SK-N-SH (cell line): Measurements from ENCODE around the gene ANKRD44. TPM values are rescaled to one million over a fixed set of nuclear protein-coding genes. Genes with fewer than 3 reads are reported as not detected.

ENCODE experiments used
- CTCF ChIA-PET: fragments of 300-600, 350-600 bp; formaldehyde crosslinking; extraction: SDS; loops from one replicate; lab custom pipeline; 2021; lab: Yijun Ruan, JAX
- POLR2A ChIA-PET: fragments of 350-600 bp; sonication (Branson Sonifier 250); formaldehyde crosslinking; extraction: SDS; loops from one replicate; lab custom pipeline; 2020; ENCODE audit warnings: antibody characterized with exemption, inconsistent platforms; lab: Yijun Ruan, JAX
- DNase-seq: peaks from one replicate; pipeline ENCODE4 v3.0.0; 2012
- H2AFZ ChIP-seq: fragments of 200-600 bp; sonication (generic); 2 replicates; pipeline ENCODE4 v1.8.1; 2016; ENCODE audit warnings: antibody characterized with exemption, mild to moderate bottlenecking, low read depth
- H3F3A ChIP-seq: fragments of 200-600 bp; sonication (generic); replicated peaks from 2 replicates; pipeline ENCODE3; 2016; ENCODE audit warnings: antibody characterized with exemption, mild to moderate bottlenecking; ENCODE audit not compliant: insufficient read depth
- H3K27ac ChIP-seq, 2 experiments: fragments of 200-500 bp in 1 of 2; fragments of 200-600 bp in 1 of 2; sonication (Bioruptor generic) in 1 of 2; sonication (generic), shearing (Covaris generic) in 1 of 2; 2 replicates each; pipeline versions ENCODE4 v1.5.1 to v1.6.1; 2014 to 2016; ENCODE audit warnings: low read depth in 2 of 2, inconsistent platforms in 1 of 2, low read length in 1 of 2, mild to moderate bottlenecking in 1 of 2, mixed read lengths in 1 of 2
- H3K27me3 ChIP-seq: fragments of 200-600 bp; sonication (generic), shearing (Covaris generic); 2 replicates; pipeline ENCODE4 v1.6.1; 2016; ENCODE audit warnings: mixed run types; ENCODE audit not compliant: insufficient read depth
- H3K36me3 ChIP-seq, 2 experiments: fragments of 200-500 bp in 1 of 2; fragments of 200-600 bp in 1 of 2; sonication (Bioruptor generic) in 1 of 2; sonication (generic) in 1 of 2; replicated peaks in 1 of 2; 2 replicates each; pipeline versions ENCODE3 to v1.5.1; 2014 to 2016; ENCODE audit warnings: low read length in 1 of 2, mild to moderate bottlenecking in 1 of 2; ENCODE audit not compliant: insufficient read depth in 2 of 2, control insufficient read depth in 1 of 2
- H3K4me1 ChIP-seq, 2 experiments: fragments of 200-500 bp in 1 of 2; fragments of 200-600 bp in 1 of 2; sonication (Bioruptor generic) in 1 of 2; sonication (generic), shearing (Covaris generic) in 1 of 2; 2 replicates each; pipeline versions ENCODE4 v1.5.1 to v1.6.1; 2014 to 2016; ENCODE audit warnings: low read depth in 1 of 2, low read length in 1 of 2, mixed run types in 1 of 2; ENCODE audit not compliant: insufficient read depth in 2 of 2, control insufficient read depth in 1 of 2
- H3K4me2 ChIP-seq: fragments of 200-600 bp; sonication (generic), shearing (Covaris generic); 2 replicates; pipeline ENCODE4 v1.6.1; 2017; ENCODE audit warnings: mixed run types
- H3K4me3 ChIP-seq, 2 experiments: fragments of 200-500 bp in 1 of 2; fragments of 200-600 bp in 1 of 2; sonication (Bioruptor generic) in 1 of 2; sonication (generic), shearing (Covaris generic) in 1 of 2; 2 replicates each; pipeline versions ENCODE4 v1.5.1 to v1.8.1; 2014 to 2016; ENCODE audit warnings: low read depth in 2 of 2, inconsistent platforms in 1 of 2, low read length in 1 of 2, mild to moderate bottlenecking in 1 of 2, mixed read lengths in 1 of 2, moderate library complexity in 1 of 2
- H3K79me2 ChIP-seq: fragments of 200-600 bp; sonication (generic); 2 replicates; pipeline ENCODE4 v1.8.1; 2017; ENCODE audit warnings: mild to moderate bottlenecking; ENCODE audit not compliant: insufficient read depth
- H3K9ac ChIP-seq: fragments of 200-600 bp; sonication (generic); 2 replicates; pipeline ENCODE4 v1.6.1; 2017; ENCODE audit warnings: mixed run types
- H3K9me2 ChIP-seq: fragments of 200-600 bp; sonication (generic); 2 replicates; pipeline ENCODE4 v1.6.1; 2017; ENCODE audit warnings: mixed run types
- H3K9me3 ChIP-seq: fragments of 200-600 bp; sonication (generic); 2 replicates; pipeline ENCODE4 v1.6.1; 2017; ENCODE audit warnings: mixed run types, mild to moderate bottlenecking, moderate library complexity
- H4K20me1 ChIP-seq: fragments of 200-600 bp; sonication (generic); 2 replicates; pipeline ENCODE4 v1.6.1; 2017; ENCODE audit warnings: mild to moderate bottlenecking, mixed run types; ENCODE audit not compliant: insufficient read depth
- FOSL2 ChIP-seq: IDR thresholded peaks from 2 replicates; pipeline ENCODE4 v1.4.0; 2012; ENCODE audit warnings: low read depth, mild to moderate bottlenecking, moderate library complexity, borderline replicate concordance
- FOXJ3 ChIP-seq: sonication (generic); formaldehyde crosslinking; IDR thresholded peaks from 2 replicates; pipeline ENCODE4 v1.5.1; 2020; ENCODE audit warnings: mild to moderate bottlenecking, missing genetic modification reagents
- FOXM1 ChIP-seq: IDR thresholded peaks from 2 replicates; pipeline ENCODE4 v1.4.0; 2012; ENCODE audit warnings: low read depth, mild to moderate bottlenecking
- GATA2 ChIP-seq: sonication (generic); formaldehyde crosslinking; IDR thresholded peaks from 2 replicates; pipeline ENCODE4 v1.5.0; 2020; ENCODE audit warnings: mild to moderate bottlenecking, missing genetic modification reagents
- NFIC ChIP-seq: IDR thresholded peaks from 2 replicates; pipeline ENCODE4 v1.4.0; 2012; ENCODE audit warnings: borderline replicate concordance
- NRF1 ChIP-seq: IDR thresholded peaks from 2 replicates; pipeline ENCODE4 v1.6.1; 2012; ENCODE audit warnings: low read depth, mild to moderate bottlenecking, low read length
- POLR2AphosphoS5 ChIP-seq: IDR thresholded peaks from 2 replicates; pipeline ENCODE4 v1.6.1; 2012; ENCODE audit warnings: low read depth, low read length
- RFX5 ChIP-seq: IDR thresholded peaks from 2 replicates; pipeline ENCODE4 v1.6.1; 2012; ENCODE audit warnings: mild to moderate bottlenecking, improper control_type of control experiment, low read length
- SMC3 ChIP-seq: IDR thresholded peaks from 2 replicates; pipeline ENCODE4 v1.6.1; 2012; ENCODE audit warnings: low read depth, low read length, improper control_type of control experiment
- TCF12 ChIP-seq: IDR thresholded peaks from 2 replicates; pipeline ENCODE4 v1.4.0; 2012
- YY1 ChIP-seq: IDR thresholded peaks from 2 replicates; pipeline ENCODE4 v1.4.0; 2012; ENCODE audit warnings: low read depth, mild to moderate bottlenecking
- WGBS: methylation state at CpG from one replicate; pipeline ENCODE4 v1.1.6; 2017; ENCODE audit warnings: low lambda C conversion rate; 5-methylcytosine and 5-hydroxymethylcytosine counted together
- polyA plus RNA-seq, 3 experiments: library from polyadenylated mRNA; depleted of rRNA; stranded (reverse); fragments of >200 nt; gene quantifications; 2 replicates each; pipeline ENCODE4 v1.2.3, GENCODE V29; 2012
- TF ChIP-seq, protein P1 (sequence below): fragments of 150-350 bp; IDR thresholded peaks from 2 replicates; pipeline ENCODE4 v1.6.1; 2016; ENCODE audit warnings: mild to moderate bottlenecking, low read depth, low read length
- TF ChIP-seq, protein P2 (sequence below): fragments of 200-600 bp; sonication (generic); IDR thresholded peaks from 2 replicates; pipeline ENCODE4 v1.6.1; 2017; ENCODE audit warnings: antibody characterized with exemption, mild to moderate bottlenecking, moderate library complexity
- TF ChIP-seq, protein P3 (sequence below): IDR thresholded peaks from 2 replicates; pipeline ENCODE4 v1.6.1; 2012; ENCODE audit warnings: mild to moderate bottlenecking, low read depth, low read length, moderate library complexity
- TF ChIP-seq, protein P4 (sequence below): IDR thresholded peaks from 2 replicates; pipeline ENCODE4 v1.4.0; 2012; ENCODE audit warnings: low read depth, borderline replicate concordance

The ANKRD44 gene
- polyA plus RNA-seq, 1 of the 3 experiments (the other 2 are of a cell fraction): 12.5 TPM

DNA sequence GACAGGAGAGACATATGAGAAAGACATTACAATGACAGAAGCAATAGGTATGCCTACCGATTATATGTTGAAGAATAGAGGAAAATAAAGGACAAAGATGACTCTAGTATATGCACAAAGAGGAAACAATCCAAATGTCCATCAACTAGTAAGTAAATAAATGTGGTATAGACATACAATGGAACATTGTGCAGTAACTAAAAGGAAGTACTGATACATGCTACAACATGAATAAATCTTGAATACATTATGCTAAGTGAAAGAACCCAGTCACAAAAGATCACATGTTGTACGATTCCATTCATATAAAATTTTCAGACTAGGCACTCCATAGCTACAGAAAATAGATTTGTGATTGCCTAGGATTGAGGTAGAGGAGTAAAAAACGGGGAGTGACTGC is 355.5 kb downstream of the ANKRD44 start:
- ChIA-PET POLR2A (no interaction called here), CTCF (no interaction called here)
- Histone ChIP-seq H3K36me3 (no peaks in the 10 kb centered on the region), H3K9ac (no peak overlapping the region), H3K4me1 (no peaks in the 10 kb centered on the region), H3K4me3 (no peak overlapping the region), H3K79me2 (no peaks in the 10 kb centered on the region), H2AFZ (no peak overlapping the region), H3K9me3 (no peaks in the 10 kb centered on the region), H3K27ac (no peak overlapping the region), H3K4me2 (no peak overlapping the region), H4K20me1 (no peaks in the 10 kb centered on the region), H3K27me3 (no peaks in the 10 kb centered on the region), H3F3A (no peaks in the 10 kb centered on the region), H3K9me2 (no peaks in the 10 kb centered on the region)
- 60% methylated on average over 3 of the region's 3 CpGs for whole genome bisulfite sequencing
- no peak for DNase-seq
- TF ChIP-seq FOXM1: no peak
- TF ChIP-seq POLR2AphosphoS5: no peak
- no peak for TF ChIP-seq NRF1
- TF ChIP-seq TCF12: no peak
- TF ChIP-seq YY1: no peak
- no peak for TF ChIP-seq FOXJ3 (CRISPR knock-in tag)
- TF ChIP-seq FOSL2: no peak
- TF ChIP-seq, protein P1, sequence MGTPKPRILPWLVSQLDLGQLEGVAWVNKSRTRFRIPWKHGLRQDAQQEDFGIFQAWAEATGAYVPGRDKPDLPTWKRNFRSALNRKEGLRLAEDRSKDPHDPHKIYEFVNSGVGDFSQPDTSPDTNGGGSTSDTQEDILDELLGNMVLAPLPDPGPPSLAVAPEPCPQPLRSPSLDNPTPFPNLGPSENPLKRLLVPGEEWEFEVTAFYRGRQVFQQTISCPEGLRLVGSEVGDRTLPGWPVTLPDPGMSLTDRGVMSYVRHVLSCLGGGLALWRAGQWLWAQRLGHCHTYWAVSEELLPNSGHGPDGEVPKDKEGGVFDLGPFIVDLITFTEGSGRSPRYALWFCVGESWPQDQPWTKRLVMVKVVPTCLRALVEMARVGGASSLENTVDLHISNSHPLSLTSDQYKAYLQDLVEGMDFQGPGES: no peak

DNA sequence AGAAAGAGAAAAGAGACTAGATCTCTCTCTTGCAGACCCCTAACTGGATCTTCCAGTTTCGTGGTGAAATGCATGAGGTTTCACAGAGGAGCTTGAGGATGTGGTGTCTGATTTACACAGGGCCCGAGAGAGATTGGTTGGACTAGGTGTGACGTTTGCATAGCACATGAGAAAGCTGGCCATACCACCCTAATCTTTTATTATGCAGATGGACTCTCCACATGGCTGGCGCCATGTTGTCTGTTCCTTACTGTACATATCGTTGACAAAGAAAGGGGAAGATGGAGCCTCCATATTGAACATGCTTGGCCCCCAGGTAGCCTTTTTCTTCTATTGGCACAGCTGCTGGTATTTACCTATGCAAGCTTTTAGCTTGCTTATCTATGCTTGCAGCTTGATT is 356.6 kb downstream of the ANKRD44 start:
- POLR2A ChIA-PET: no interaction called here
- Histone ChIP-seq H3K27me3 (no peaks in the 10 kb centered on the region), H3F3A (no peaks in the 10 kb centered on the region), H3K9ac (no peak overlapping the region), H3K4me3 (no peak overlapping the region), H3K9me2 (no peaks in the 10 kb centered on the region), H2AFZ (no peak overlapping the region), H3K36me3 (no peaks in the 10 kb centered on the region), H4K20me1 (no peaks in the 10 kb centered on the region), H3K79me2 (no peaks in the 10 kb centered on the region), H3K4me2 (no peak overlapping the region), H3K9me3 (no peaks in the 10 kb centered on the region), H3K4me1 (no peaks in the 10 kb centered on the region), H3K27ac (no peak overlapping the region)
- 93% methylated on average over 5 of the region's 5 CpGs for WGBS
- DNase-seq: no peak
- no peak for TF ChIP-seq SMC3
- TF ChIP-seq, protein P1: no peak
- no peak for TF ChIP-seq NFIC
- TF ChIP-seq RFX5: no peak
- no peak for TF ChIP-seq GATA2
- TF ChIP-seq POLR2AphosphoS5: no peak
- TF ChIP-seq, protein P2, sequence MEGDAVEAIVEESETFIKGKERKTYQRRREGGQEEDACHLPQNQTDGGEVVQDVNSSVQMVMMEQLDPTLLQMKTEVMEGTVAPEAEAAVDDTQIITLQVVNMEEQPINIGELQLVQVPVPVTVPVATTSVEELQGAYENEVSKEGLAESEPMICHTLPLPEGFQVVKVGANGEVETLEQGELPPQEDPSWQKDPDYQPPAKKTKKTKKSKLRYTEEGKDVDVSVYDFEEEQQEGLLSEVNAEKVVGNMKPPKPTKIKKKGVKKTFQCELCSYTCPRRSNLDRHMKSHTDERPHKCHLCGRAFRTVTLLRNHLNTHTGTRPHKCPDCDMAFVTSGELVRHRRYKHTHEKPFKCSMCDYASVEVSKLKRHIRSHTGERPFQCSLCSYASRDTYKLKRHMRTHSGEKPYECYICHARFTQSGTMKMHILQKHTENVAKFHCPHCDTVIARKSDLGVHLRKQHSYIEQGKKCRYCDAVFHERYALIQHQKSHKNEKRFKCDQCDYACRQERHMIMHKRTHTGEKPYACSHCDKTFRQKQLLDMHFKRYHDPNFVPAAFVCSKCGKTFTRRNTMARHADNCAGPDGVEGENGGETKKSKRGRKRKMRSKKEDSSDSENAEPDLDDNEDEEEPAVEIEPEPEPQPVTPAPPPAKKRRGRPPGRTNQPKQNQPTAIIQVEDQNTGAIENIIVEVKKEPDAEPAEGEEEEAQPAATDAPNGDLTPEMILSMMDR: no peak
- TF ChIP-seq FOXM1: no peak
- TF ChIP-seq, protein P3, sequence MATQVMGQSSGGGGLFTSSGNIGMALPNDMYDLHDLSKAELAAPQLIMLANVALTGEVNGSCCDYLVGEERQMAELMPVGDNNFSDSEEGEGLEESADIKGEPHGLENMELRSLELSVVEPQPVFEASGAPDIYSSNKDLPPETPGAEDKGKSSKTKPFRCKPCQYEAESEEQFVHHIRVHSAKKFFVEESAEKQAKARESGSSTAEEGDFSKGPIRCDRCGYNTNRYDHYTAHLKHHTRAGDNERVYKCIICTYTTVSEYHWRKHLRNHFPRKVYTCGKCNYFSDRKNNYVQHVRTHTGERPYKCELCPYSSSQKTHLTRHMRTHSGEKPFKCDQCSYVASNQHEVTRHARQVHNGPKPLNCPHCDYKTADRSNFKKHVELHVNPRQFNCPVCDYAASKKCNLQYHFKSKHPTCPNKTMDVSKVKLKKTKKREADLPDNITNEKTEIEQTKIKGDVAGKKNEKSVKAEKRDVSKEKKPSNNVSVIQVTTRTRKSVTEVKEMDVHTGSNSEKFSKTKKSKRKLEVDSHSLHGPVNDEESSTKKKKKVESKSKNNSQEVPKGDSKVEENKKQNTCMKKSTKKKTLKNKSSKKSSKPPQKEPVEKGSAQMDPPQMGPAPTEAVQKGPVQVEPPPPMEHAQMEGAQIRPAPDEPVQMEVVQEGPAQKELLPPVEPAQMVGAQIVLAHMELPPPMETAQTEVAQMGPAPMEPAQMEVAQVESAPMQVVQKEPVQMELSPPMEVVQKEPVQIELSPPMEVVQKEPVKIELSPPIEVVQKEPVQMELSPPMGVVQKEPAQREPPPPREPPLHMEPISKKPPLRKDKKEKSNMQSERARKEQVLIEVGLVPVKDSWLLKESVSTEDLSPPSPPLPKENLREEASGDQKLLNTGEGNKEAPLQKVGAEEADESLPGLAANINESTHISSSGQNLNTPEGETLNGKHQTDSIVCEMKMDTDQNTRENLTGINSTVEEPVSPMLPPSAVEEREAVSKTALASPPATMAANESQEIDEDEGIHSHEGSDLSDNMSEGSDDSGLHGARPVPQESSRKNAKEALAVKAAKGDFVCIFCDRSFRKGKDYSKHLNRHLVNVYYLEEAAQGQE: no peak
- TF ChIP-seq, protein P4, sequence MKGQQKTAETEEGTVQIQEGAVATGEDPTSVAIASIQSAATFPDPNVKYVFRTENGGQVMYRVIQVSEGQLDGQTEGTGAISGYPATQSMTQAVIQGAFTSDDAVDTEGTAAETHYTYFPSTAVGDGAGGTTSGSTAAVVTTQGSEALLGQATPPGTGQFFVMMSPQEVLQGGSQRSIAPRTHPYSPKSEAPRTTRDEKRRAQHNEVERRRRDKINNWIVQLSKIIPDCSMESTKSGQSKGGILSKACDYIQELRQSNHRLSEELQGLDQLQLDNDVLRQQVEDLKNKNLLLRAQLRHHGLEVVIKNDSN: no peak
- CTCF ChIA-PET: no interaction called here
